H1 (cell line): ENCODE data around the gene GPR180. TPM values are rescaled to one million over a fixed set of nuclear protein-coding genes. Genes with fewer than 3 reads are reported as not detected.

Experiments
- CTCF ChIA-PET: fragments of 300-600 bp; sonication (Branson Sonifier 250); formaldehyde crosslinking; loops from one replicate; lab custom pipeline; 2021; ENCODE audit not compliant: partially characterized antibody; lab: Charles Lee
- POLR2A ChIA-PET: fragments of 300-600 bp; sonication (Branson Sonifier 250); formaldehyde crosslinking; loops from one replicate; lab custom pipeline; 2021; ENCODE audit warnings: inconsistent platforms; ENCODE audit not compliant: partially characterized antibody; lab: Charles Lee
- DNase-seq, 2 experiments: peaks; one replicate each; pipeline versions ENCODE4 v3.0.0 to v3.0.0-alpha.2; 2010 to 2022; ENCODE audit warnings: low spot score in 2 of 2, low read depth in 1 of 2, mixed read lengths in 1 of 2
- FAIRE-seq: peaks from 2 replicates; lab custom pipeline; 2011; peaks lifted over from hg19 to GRCh38; lab: Jason Lieb, UNC
- H2AFZ ChIP-seq: 2 replicates; pipeline ENCODE4 v1.8.1; 2012; ENCODE audit warnings: low read length, inconsistent platforms
- H2AK5ac ChIP-seq: 2 replicates; pipeline ENCODE4 v1.6.1; 2013; ENCODE audit warnings: low read depth, low read length
- H2BK120ac ChIP-seq: replicated peaks from 2 replicates; pipeline ENCODE3; 2013; ENCODE audit warnings: low read depth, low read length, inconsistent platforms
- H2BK12ac ChIP-seq: 2 replicates; pipeline ENCODE4 v1.6.1; 2013; ENCODE audit warnings: low read depth, low read length
- H2BK15ac ChIP-seq: 2 replicates; pipeline ENCODE4 v1.6.1; 2013; ENCODE audit warnings: low read length
- H2BK20ac ChIP-seq: 2 replicates; pipeline ENCODE4 v1.6.1; 2013; ENCODE audit warnings: low read length
- H2BK5ac ChIP-seq: 2 replicates; pipeline ENCODE4 v1.6.1; 2013; ENCODE audit warnings: low read depth, low read length
- H3K14ac ChIP-seq: 2 replicates; pipeline ENCODE4 v1.6.1; 2013; ENCODE audit warnings: inconsistent platforms; ENCODE audit not compliant: insufficient read length
- H3K18ac ChIP-seq: 2 replicates; pipeline ENCODE4 v1.6.1; 2013; ENCODE audit warnings: low read length; ENCODE audit errors: extremely low read depth
- H3K23ac ChIP-seq: 2 replicates; pipeline ENCODE4 v1.6.1; 2013; ENCODE audit warnings: inconsistent platforms; ENCODE audit not compliant: insufficient read length
- H3K23me2 ChIP-seq: 2 replicates; pipeline ENCODE4 v1.6.1; 2013; ENCODE audit warnings: low read depth, low read length
- H3K27ac ChIP-seq: 2 replicates; pipeline ENCODE4 v1.6.1; 2011; ENCODE audit warnings: low read depth, low read length, inconsistent platforms
- H3K27me3 ChIP-seq, 4 experiments: replicated peaks in 1 of 4; 1 replicate in 1 of 4; 2 replicates in 3 of 4; pipeline versions ENCODE4 v1.6.1 to v1.8.1; 2011 to 2013; ENCODE audit warnings: low read length in 3 of 4, mild to moderate bottlenecking in 3 of 4, inconsistent platforms in 2 of 4, mixed read lengths in 2 of 4, moderate library complexity in 1 of 4; ENCODE audit not compliant: control insufficient read depth in 3 of 4, insufficient read depth in 3 of 4; ENCODE audit errors: extremely low read depth in 1 of 4
- H3K36me3 ChIP-seq, 4 experiments: 2 replicates each; pipeline versions ENCODE4 v1.6.1 to v1.8.1; 2011 to 2013; ENCODE audit warnings: mild to moderate bottlenecking in 4 of 4, low read length in 3 of 4, moderate library complexity in 2 of 4, control low read depth in 1 of 4, inconsistent platforms in 1 of 4; ENCODE audit not compliant: insufficient read depth in 4 of 4, control insufficient read depth in 2 of 4
- H3K4ac ChIP-seq: replicated peaks from 2 replicates; pipeline ENCODE3; 2013; ENCODE audit warnings: low read length, low read depth, mixed read lengths, inconsistent platforms; ENCODE audit not compliant: insufficient read length
- H3K4me1 ChIP-seq, 4 experiments: replicated peaks in 1 of 4; 1 replicate in 1 of 4; 2 replicates in 3 of 4; pipeline versions ENCODE4 v1.6.1 to v1.8.1; 2011 to 2013; ENCODE audit warnings: low read length in 3 of 4, inconsistent platforms in 2 of 4, mixed read lengths in 1 of 4; ENCODE audit not compliant: insufficient read depth in 4 of 4, control insufficient read depth in 3 of 4
- H3K4me2 ChIP-seq, 2 experiments: 2 replicates each; pipeline versions ENCODE4 v1.6.1 to v1.8.1; 2011 to 2013; ENCODE audit warnings: low read depth in 2 of 2, low read length in 2 of 2, control low read depth in 1 of 2, inconsistent platforms in 1 of 2, mild to moderate bottlenecking in 1 of 2; ENCODE audit not compliant: insufficient read depth in 1 of 2
- H3K4me3 ChIP-seq, 4 experiments: fragments of 200-600, 300-600 bp in 1 of 4; sonication (generic), shearing (Covaris generic), sonication (Bioruptor Twin) in 1 of 4; 2 replicates each; pipeline versions ENCODE4 v1.5.1 to v1.8.1; 2011 to 2016; ENCODE audit warnings: low read length in 4 of 4, low read depth in 3 of 4, control low read depth in 2 of 4, inconsistent platforms in 2 of 4, mild to moderate bottlenecking in 2 of 4, mixed read lengths in 1 of 4, moderate library complexity in 1 of 4; ENCODE audit not compliant: insufficient read depth in 2 of 4; ENCODE audit errors: extremely low read depth in 1 of 4
- H3K56ac ChIP-seq: replicated peaks from 2 replicates; pipeline ENCODE3; 2013; ENCODE audit warnings: low read depth, mild to moderate bottlenecking, mixed read lengths, low read length, inconsistent platforms; ENCODE audit not compliant: insufficient read length
- H3K79me1 ChIP-seq: 2 replicates; pipeline ENCODE4 v1.6.1; 2013; ENCODE audit warnings: low read depth, low read length, control low read depth
- H3K79me2 ChIP-seq, 2 experiments: 2 replicates each; pipeline versions ENCODE4 v1.6.1 to v1.8.1; 2012 to 2013; ENCODE audit warnings: low read length in 2 of 2, mild to moderate bottlenecking in 2 of 2, inconsistent platforms in 1 of 2; ENCODE audit not compliant: insufficient read depth in 2 of 2, control insufficient read depth in 1 of 2
- H3K9ac ChIP-seq, 4 experiments: replicated peaks in 1 of 4; 1 replicate in 1 of 4; 2 replicates in 3 of 4; pipeline versions ENCODE4 v1.6.1 to v1.8.1; 2011 to 2013; ENCODE audit warnings: low read depth in 3 of 4, low read length in 3 of 4, control low read depth in 2 of 4, mild to moderate bottlenecking in 2 of 4, moderate library complexity in 2 of 4, inconsistent platforms in 1 of 4; ENCODE audit errors: extremely low read depth in 1 of 4
- H3K9me3 ChIP-seq, 2 experiments: 2 replicates each; pipeline versions ENCODE4 v1.6.1 to v1.8.1; 2012 to 2013; ENCODE audit warnings: mild to moderate bottlenecking in 2 of 2, moderate library complexity in 2 of 2, control low read depth in 1 of 2, inconsistent platforms in 1 of 2, low read depth in 1 of 2, low read length in 1 of 2, mixed read lengths in 1 of 2; ENCODE audit not compliant: insufficient read depth in 2 of 2
- H4K20me1 ChIP-seq, 2 experiments: replicated peaks in 1 of 2; 2 replicates each; pipeline versions ENCODE3 to v1.8.1; 2011 to 2013; ENCODE audit warnings: inconsistent platforms in 2 of 2, low read length in 2 of 2, mild to moderate bottlenecking in 1 of 2; ENCODE audit not compliant: insufficient read depth in 2 of 2, control insufficient read depth in 1 of 2
- H4K5ac ChIP-seq: 2 replicates; pipeline ENCODE4 v1.6.1; 2013; ENCODE audit warnings: low read length, low read depth, mixed read lengths, inconsistent platforms; ENCODE audit not compliant: insufficient read length
- H4K8ac ChIP-seq: 2 replicates; pipeline ENCODE4 v1.8.0; 2013; ENCODE audit warnings: mild to moderate bottlenecking, moderate library complexity, low read length, inconsistent platforms; ENCODE audit not compliant: insufficient read depth; ENCODE audit errors: extremely low read depth
- H4K91ac ChIP-seq: replicated peaks from 2 replicates; pipeline ENCODE3; 2013; ENCODE audit warnings: low read length, mixed read lengths, inconsistent platforms; ENCODE audit not compliant: insufficient read length
- ATF2 ChIP-seq: IDR thresholded peaks from 2 replicates; pipeline ENCODE4 v1.6.1; 2012; ENCODE audit warnings: low read length, inconsistent platforms
- BCL11A ChIP-seq, 2 experiments: IDR thresholded peaks; one replicate each; pipeline ENCODE4 v1.6.1; 2011; ENCODE audit warnings: low read depth in 2 of 2, low read length in 2 of 2, mild to moderate bottlenecking in 2 of 2
- GABPA ChIP-seq: IDR thresholded peaks from 2 replicates; pipeline ENCODE4 v1.6.1; 2011; ENCODE audit warnings: mild to moderate bottlenecking, low read length, moderate library complexity, borderline replicate concordance; ENCODE audit not compliant: insufficient read depth
- NANOG ChIP-seq: IDR thresholded peaks from 2 replicates; pipeline ENCODE4 v1.6.1; 2011; ENCODE audit warnings: low read length, low read depth, mild to moderate bottlenecking, inconsistent platforms; ENCODE audit not compliant: insufficient read depth, poor library complexity, severe bottlenecking
- POLR2A ChIP-seq, 2 experiments: IDR thresholded peaks; 1 replicate in 1 of 2; 2 replicates in 1 of 2; pipeline ENCODE4 v1.6.1; 2011; ENCODE audit warnings: low read depth in 2 of 2, low read length in 2 of 2, mild to moderate bottlenecking in 2 of 2; ENCODE audit errors: control extremely low read depth in 1 of 2
- RBBP5 ChIP-seq: IDR thresholded peaks from 2 replicates; pipeline ENCODE4 v1.7.1; 2012; ENCODE audit warnings: low read depth, mild to moderate bottlenecking, inconsistent platforms, low read length, moderate library complexity, borderline replicate concordance
- SIRT6 ChIP-seq: IDR thresholded peaks from one replicate; pipeline ENCODE4 v1.7.1; 2012; ENCODE audit warnings: low read length, inconsistent platforms
- SP4 ChIP-seq: IDR thresholded peaks from 2 replicates; pipeline ENCODE4 v1.6.1; 2012; ENCODE audit warnings: low read length, inconsistent platforms
- TBP ChIP-seq: IDR thresholded peaks from 2 replicates; pipeline ENCODE4 v1.6.1; 2011; ENCODE audit warnings: low read depth, low read length, improper control_type of control experiment
- WGBS, 2 experiments: shearing (Covaris generic) in 1 of 2; methylation state at CpG; one replicate each; pipeline versions ENCODE4 v1.1.6 to v1.1.7; 2013 to 2015; ENCODE audit warnings: low lambda C conversion rate in 2 of 2, mixed read lengths in 2 of 2, inconsistent platforms in 1 of 2, low coverage in 1 of 2, missing lambda C conversion rate in 1 of 2; ENCODE audit not compliant: insufficient replicate concordance in 2 of 2, insufficient coverage in 1 of 2, insufficient read length in 1 of 2; ENCODE audit errors: extremely low coverage in 1 of 2, missing lambda C conversion rate in 1 of 2; 5-methylcytosine and 5-hydroxymethylcytosine counted together
- polyA plus RNA-seq, 7 experiments: library from polyadenylated mRNA; depleted of rRNA in 3 of 7; stranded (reverse) in 5 of 7; unstranded in 2 of 7; fragments of >200 nt in 5 of 7; fragments of 200-250 nt in 2 of 7; gene quantifications; 1 replicate in 5 of 7; 2 replicates in 1 of 7; 4 replicates in 1 of 7; pipeline versions ENCODE4 v1.2.1 to v1.2.3, GENCODE V29; 2011 to 2013; ENCODE audit warnings: missing spikeins in 2 of 7, mixed read lengths in 2 of 7
- total RNA-seq: library from RNA; stranded (reverse); fragmentation: NEBNext Ultra II Directional; extraction: Animal tissue kit (Norgen Biotek cat#: 25700); gene quantifications from 2 replicates; pipeline ENCODE4 v1.2.1, GENCODE V29; 2021

Gene GPR180
- total and polyA plus RNA-seq, 2 of the 8 experiments (the other 6 are each of a cell fraction or from before 2014, with no cell fraction given): 1.8 to 4.8 TPM

GRCh38 chr13:94558716-94559115, 42.9 kb upstream of the GPR180 start:
- no peak overlapping the region for H3K56ac ChIP-seq
- no peaks in the 10 kb centered on the region for H3K27me3 ChIP-seq
- H2AK5ac ChIP-seq: no peak overlapping the region
- no peak overlapping the region for H3K18ac ChIP-seq
- no peaks in the 10 kb centered on the region for H3K79me2 ChIP-seq
- no peak overlapping the region for H4K91ac ChIP-seq
- no peak overlapping the region for H3K4ac ChIP-seq
- no peaks in the 10 kb centered on the region; a peak in 1 of 4 replicates for H3K9me3 ChIP-seq
- no peaks in the 10 kb centered on the region for H3K79me1 ChIP-seq
- FAIRE-seq: peak; percentile 36
- ChIA-PET CTCF (no interaction called here), POLR2A (no interaction called here)
- 84% methylated on average over 6 of the region's 6 CpGs; no CpG with 5 or more reads in 1 of the 2 experiments for WGBS, 2 experiments
- no peaks in the 10 kb centered on the region for H4K20me1 ChIP-seq
- no peak for DNase-seq
- H2BK12ac ChIP-seq: no peak overlapping the region
- H3K4me3 ChIP-seq: no peak overlapping the region
- 0 out of 2 replicates have a peak overlapping the region, but pooled peaks have one; percentile 57 for H2AFZ ChIP-seq
- H2BK120ac ChIP-seq: no peak overlapping the region
- H3K4me1 ChIP-seq: no peaks in the 10 kb centered on the region
- H2BK15ac ChIP-seq: no peak overlapping the region
- no peaks in the 10 kb centered on the region for H3K23me2 ChIP-seq
- no peak overlapping the region for H4K5ac ChIP-seq
- H3K36me3 ChIP-seq: no peaks in the 10 kb centered on the region
- no peak overlapping the region for H3K9ac ChIP-seq
- H3K4me2 ChIP-seq: no peak overlapping the region
- H4K8ac ChIP-seq: no peak overlapping the region
- H2BK5ac ChIP-seq: no peak overlapping the region
- no peak overlapping the region for H3K27ac ChIP-seq
- H2BK20ac ChIP-seq: no peak overlapping the region
- no peak overlapping the region for H3K14ac ChIP-seq
- H3K23ac ChIP-seq: no peak overlapping the region
- TF ChIP-seq RBBP5 (no peak), BCL11A (IDR thresholded peaks at IDR 0.05; ENCODE audit: low read depth in 2 of 2, low read length in 2 of 2) (no peak), SP4 (no peak), SIRT6 (no peak), POLR2A (IDR thresholded peaks at IDR 0.05; ENCODE audit: control extremely low read depth in 1 of 2, low read depth in 2 of 2, low read length in 2 of 2) (no peak), TBP (no peak), GABPA (no peak), NANOG (no peak), ATF2 (no peak)
